D721Med (cell line): ENCODE measurements around the gene GPR137B.

ENCODE experiments used
- DNase-seq: peaks from one replicate; pipeline ENCODE4 v3.0.0; 2011; ENCODE audit warnings: low spot score; ENCODE audit not compliant: insufficient read length
- FAIRE-seq: peaks from 2 replicates; lab custom pipeline; 2011; peaks lifted over from hg19 to GRCh38; lab: Jason Lieb, UNC
- CTCF ChIP-seq: IDR thresholded peaks from 2 replicates; pipeline ENCODE4 v1.5.1; 2012; ENCODE audit warnings: mild to moderate bottlenecking, control low read depth; ENCODE audit not compliant: insufficient read depth; ENCODE audit errors: missing control alignments

The GPR137B gene

GRCh38 chr1:236117710-236118109 lies 24.6 kb upstream of the GPR137B start:
- TF ChIP-seq CTCF, result no peak
- FAIRE-seq, result no peak

GRCh38 chr1:236119943-236120484 lies 22.3 kb upstream of the GPR137B start:
- no peak for DNase-seq
- no peak for TF ChIP-seq CTCF
- no peak for FAIRE-seq

More at GRCh38 chr1:236117710-236118109, 24.6 kb upstream of the GPR137B start:
- no peak for DNase-seq

- FAIRE-seq (no peak), DNase-seq (no peak)
- TF ChIP-seq CTCF, result no peak
These were observed 21.6 kb upstream of the GPR137B start for GRCh38 chr1:236120721-236121153.

GRCh38 chr1:236122176-236122575 lies 20.2 kb upstream of the GPR137B start:
- no peak for FAIRE-seq
- no peak for TF ChIP-seq CTCF
- no peak for DNase-seq

- no peak for FAIRE-seq
These were observed 18.8 kb upstream of the GPR137B start for GRCh38 chr1:236123563-236123962.

GRCh38 chr1:236124965-236125364 lies 17.4 kb upstream of the GPR137B start:
- DNase-seq, result no peak
- TF ChIP-seq CTCF, result no peak
- no peak for FAIRE-seq

More at GRCh38 chr1:236123563-236123962, 18.8 kb upstream of the GPR137B start:
- TF ChIP-seq CTCF, result no peak
- no peak for DNase-seq

GRCh38 chr1:236127045-236127444 lies 15.3 kb upstream of the GPR137B start:
- DNase-seq (no peak), FAIRE-seq (no peak)
- no peak for TF ChIP-seq CTCF
